Heart left ventricle (tissue), 13 donors: ENCODE data around the gene PCSK6.

Source experiments
- POLR2A ChIP-seq, 2 donors: fragments of 450-650 bp; IDR thresholded peaks; one replicate each; pipeline ENCODE4 v1.6.1; 2017; ENCODE audit warnings: antibody characterized with exemption in 2 of 2, mild to moderate bottlenecking in 2 of 2, moderate library complexity in 2 of 2
- TF ChIP-seq, protein P1 (sequence below), 12 donors: fragments of 200-600 bp; sonication (generic) in 4 of 12; IDR thresholded peaks; one replicate each; pipeline versions ENCODE4 v1.5.0 to v1.8.0; 2018 to 2022; ENCODE audit warnings: antibody characterized with exemption in 12 of 12, mild to moderate bottlenecking in 5 of 12
- donor health status: ischemic (EF 13 %, LVEDD 7.1; RV severe dilation, severe dysfunction).
- donor health status: DM: no; HTN: yes; CAD: no.
- donor health status: DM: no; HTN: no; CAD: no.
- donor health status: ischemic (EF 25% LVEDD 6.9; RV normal size, moderate dysfunction).
- donor health status: ischemic (EF 25% LVEDD 5.7; RV mildly dilated, moderate dysfunction).
- donor health status: ischemic (EF 35%, LVEDD 5.7; RV mildly dilated, moderate dysfunction).
- donor health status: nonischemic (EF 11% LVEDD 7.7; RV severe dilation, severe dysfunction).
- donor health status: DM: yes; HTN: yes; CAD: no.
- donor health status: PGD.
- donor health status: ischemic (EF 29% LVEDD 5.4; RV normal size, mild dysfunction).
- donor health status: nonischemic (EF 23%, LVEDD 6.1; RV moderate dilation, normal function).

DNA sequence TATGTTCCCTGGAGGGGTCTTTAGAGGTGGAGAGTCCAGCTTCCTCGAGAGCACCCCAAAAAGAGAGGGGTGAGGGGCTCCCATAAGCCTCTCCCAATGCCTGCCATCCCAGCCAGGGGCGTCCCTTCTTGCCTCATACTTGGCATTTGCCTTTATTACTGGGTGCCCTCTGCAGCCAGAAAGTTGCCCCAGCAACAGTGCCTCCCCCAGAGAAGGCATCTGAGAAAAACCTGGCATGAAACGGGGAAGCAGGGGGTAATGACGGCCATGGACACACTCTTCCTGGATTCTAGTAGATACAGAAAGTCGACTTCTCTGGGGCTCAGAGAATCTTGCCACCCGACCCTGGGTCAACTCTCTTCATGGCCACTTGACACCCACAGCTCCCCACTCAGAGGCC, 90.1 kb downstream of the PCSK6 start:
- TF ChIP-seq, protein P1, sequence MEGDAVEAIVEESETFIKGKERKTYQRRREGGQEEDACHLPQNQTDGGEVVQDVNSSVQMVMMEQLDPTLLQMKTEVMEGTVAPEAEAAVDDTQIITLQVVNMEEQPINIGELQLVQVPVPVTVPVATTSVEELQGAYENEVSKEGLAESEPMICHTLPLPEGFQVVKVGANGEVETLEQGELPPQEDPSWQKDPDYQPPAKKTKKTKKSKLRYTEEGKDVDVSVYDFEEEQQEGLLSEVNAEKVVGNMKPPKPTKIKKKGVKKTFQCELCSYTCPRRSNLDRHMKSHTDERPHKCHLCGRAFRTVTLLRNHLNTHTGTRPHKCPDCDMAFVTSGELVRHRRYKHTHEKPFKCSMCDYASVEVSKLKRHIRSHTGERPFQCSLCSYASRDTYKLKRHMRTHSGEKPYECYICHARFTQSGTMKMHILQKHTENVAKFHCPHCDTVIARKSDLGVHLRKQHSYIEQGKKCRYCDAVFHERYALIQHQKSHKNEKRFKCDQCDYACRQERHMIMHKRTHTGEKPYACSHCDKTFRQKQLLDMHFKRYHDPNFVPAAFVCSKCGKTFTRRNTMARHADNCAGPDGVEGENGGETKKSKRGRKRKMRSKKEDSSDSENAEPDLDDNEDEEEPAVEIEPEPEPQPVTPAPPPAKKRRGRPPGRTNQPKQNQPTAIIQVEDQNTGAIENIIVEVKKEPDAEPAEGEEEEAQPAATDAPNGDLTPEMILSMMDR (IDR thresholded peaks at IDR 0.05): no peak
- TF ChIP-seq POLR2A (IDR thresholded peaks at IDR 0.05): no peak
